ENCODE results near the gene ULBP1. TPM values are rescaled to one million over a fixed set of nuclear protein-coding genes. Genes with fewer than 3 reads are reported as not detected.

ULBP1 gene
- total RNA-seq, 1 experiment from 2014 or later = 0.81 TPM

GRCh38 chr6:149995971-149996370 lies 32.2 kb downstream of the ULBP1 start:
- CTCF ChIA-PET = no interaction called here
- Mint-ChIP-seq H3K4me3 (no peak overlapping the region), H3K36me3 (no peaks in the 10 kb centered on the region), H3K4me1 (peaks cover 9% of the 10 kb centered on the region), H3K27me3 (ENCODE audit: low read depth) (peaks cover 81% of the 10 kb centered on the region), H3K9me3 (no peaks in the 10 kb centered on the region), H3K27ac (no peak overlapping the region)
- ATAC-seq = no peak
- no peak for TF ChIP-seq TP53 (CRISPR knock-in tag; IDR thresholded peaks at IDR 0.05)
- no peak for TF ChIP-seq SMAD4 (CRISPR knock-in tag; IDR thresholded peaks at IDR 0.05)
- TF ChIP-seq JAZF1 (CRISPR knock-in tag; IDR thresholded peaks at IDR 0.05) = no peak
- no peak for TF ChIP-seq NR2C2 (CRISPR knock-in tag; IDR thresholded peaks at IDR 0.05)
- no peak for TF ChIP-seq ZSCAN18 (CRISPR knock-in tag; IDR thresholded peaks at IDR 0.05)
- no peak for TF ChIP-seq CDX4 (CRISPR knock-in tag; IDR thresholded peaks at IDR 0.05; ENCODE audit: borderline replicate concordance)
- POLR2A ChIA-PET = interaction anchor here (1.4 kb wide), 1 partner anchor 12 kb away, joined by 4 read pairs; no protein-coding TSS in a partner anchor
- no peak for DNase-seq (ENCODE audit: low spot score)

- H3K9me3 Mint-ChIP-seq = no peaks in the 10 kb centered on the region
- CTCF ChIA-PET = no interaction called here
These were observed 35.9 kb downstream of the ULBP1 start for GRCh38 chr6:149999636-150000035.

More at GRCh38 chr6:149999636-150000035, 35.9 kb downstream of the ULBP1 start:
- no peaks in the 10 kb centered on the region for H3K36me3 Mint-ChIP-seq
- no peak for DNase-seq (ENCODE audit: low spot score)
- TF ChIP-seq E2F1 (CRISPR knock-in tag; IDR thresholded peaks at IDR 0.05) = no peak
- TF ChIP-seq ZNF423 (CRISPR knock-in tag; IDR thresholded peaks at IDR 0.05) = no peak
- no peak for TF ChIP-seq USF2 (CRISPR knock-in tag; IDR thresholded peaks at IDR 0.05)
- TF ChIP-seq FOXJ3 (CRISPR knock-in tag; IDR thresholded peaks at IDR 0.05; ENCODE audit: borderline replicate concordance) = no peak
- no peak for TF ChIP-seq ZNF281 (CRISPR knock-in tag; IDR thresholded peaks at IDR 0.05)
- no peak for TF ChIP-seq CDX4 (CRISPR knock-in tag; IDR thresholded peaks at IDR 0.05; ENCODE audit: borderline replicate concordance)
- TF ChIP-seq ZNF396 (CRISPR knock-in tag; IDR thresholded peaks at IDR 0.05; ENCODE audit: borderline replicate concordance) = no peak
- TF ChIP-seq MYBL2 (CRISPR knock-in tag; IDR thresholded peaks at IDR 0.05) = no peak
- TF ChIP-seq SMAD3 (CRISPR knock-in tag; IDR thresholded peaks at IDR 0.05; ENCODE audit: borderline replicate concordance) = no peak
- no peak for TF ChIP-seq SOX15 (CRISPR knock-in tag; IDR thresholded peaks at IDR 0.05)
- TF ChIP-seq NR3C1 (CRISPR knock-in tag; conservative IDR thresholded peaks at IDR 0.05; ENCODE audit: low read depth) = no peak
- TF ChIP-seq ETV6 (CRISPR knock-in tag; IDR thresholded peaks at IDR 0.05) = no peak
- TF ChIP-seq FOXK1 (CRISPR knock-in tag; IDR thresholded peaks at IDR 0.05) = no peak
- TF ChIP-seq KAT7 (CRISPR knock-in tag; IDR thresholded peaks at IDR 0.05; ENCODE audit: borderline replicate concordance) = no peak
- no peak for TF ChIP-seq ZNF671 (CRISPR knock-in tag; IDR thresholded peaks at IDR 0.05)
- TF ChIP-seq ZNF416 (CRISPR knock-in tag; IDR thresholded peaks at IDR 0.05) = no peak
- TF ChIP-seq ZNF512 (CRISPR knock-in tag; IDR thresholded peaks at IDR 0.05; ENCODE audit: borderline replicate concordance) = no peak
- POLR2A ChIA-PET = no interaction called here
- peaks cover 8% of the 10 kb centered on the region for H3K4me1 Mint-ChIP-seq
- H3K27ac Mint-ChIP-seq = no peak overlapping the region
- H3K4me3 Mint-ChIP-seq = no peak overlapping the region
- ATAC-seq = no peak
- peaks cover 81% of the 10 kb centered on the region for H3K27me3 Mint-ChIP-seq (ENCODE audit: low read depth)

Measured in WTC11 (cell line).